Epithelial cell of proximal tubule (primary cell): ENCODE data around the gene LRMDA. TPM values are rescaled to one million over a fixed set of nuclear protein-coding genes. Genes with fewer than 3 reads are reported as not detected.

Experiments
- DNase-seq: peaks from one replicate; pipeline ENCODE4 v3.0.0-alpha.2; 2011; ENCODE audit warnings: low read depth
- H3K4me3 ChIP-seq: 2 replicates; pipeline ENCODE4 v1.5.1; 2011; ENCODE audit warnings: low read depth, mild to moderate bottlenecking, low read length
- total RNA-seq: library from RNA; depleted of rRNA; stranded (reverse); fragments of >200 nt; gene quantifications from 2 replicates; pipeline ENCODE4 v1.2.3, GENCODE V29; 2015
- TF ChIP-seq, protein P1 (sequence below): conservative IDR thresholded peaks from 2 replicates; pipeline ENCODE4 v1.5.1; 2012; ENCODE audit warnings: low read depth, mild to moderate bottlenecking, low read length

The LRMDA gene
- total RNA-seq, 1 donor from 2014 or later: 0.75 TPM

DNA sequence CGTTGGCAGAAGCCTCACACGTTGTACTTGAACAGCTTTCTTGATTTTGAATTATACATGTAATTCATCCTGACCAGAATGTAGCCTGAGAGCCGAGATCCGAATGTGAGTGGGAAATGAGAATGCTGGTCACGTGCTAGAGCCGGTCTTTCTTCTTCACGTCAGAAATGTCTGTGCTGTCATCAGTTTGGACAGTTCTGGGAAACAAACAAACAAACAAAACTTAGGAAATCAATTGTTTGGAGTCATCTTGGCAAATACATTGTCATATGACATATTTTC lies 729.8 kb downstream of the LRMDA start:
- TF ChIP-seq, protein P1, sequence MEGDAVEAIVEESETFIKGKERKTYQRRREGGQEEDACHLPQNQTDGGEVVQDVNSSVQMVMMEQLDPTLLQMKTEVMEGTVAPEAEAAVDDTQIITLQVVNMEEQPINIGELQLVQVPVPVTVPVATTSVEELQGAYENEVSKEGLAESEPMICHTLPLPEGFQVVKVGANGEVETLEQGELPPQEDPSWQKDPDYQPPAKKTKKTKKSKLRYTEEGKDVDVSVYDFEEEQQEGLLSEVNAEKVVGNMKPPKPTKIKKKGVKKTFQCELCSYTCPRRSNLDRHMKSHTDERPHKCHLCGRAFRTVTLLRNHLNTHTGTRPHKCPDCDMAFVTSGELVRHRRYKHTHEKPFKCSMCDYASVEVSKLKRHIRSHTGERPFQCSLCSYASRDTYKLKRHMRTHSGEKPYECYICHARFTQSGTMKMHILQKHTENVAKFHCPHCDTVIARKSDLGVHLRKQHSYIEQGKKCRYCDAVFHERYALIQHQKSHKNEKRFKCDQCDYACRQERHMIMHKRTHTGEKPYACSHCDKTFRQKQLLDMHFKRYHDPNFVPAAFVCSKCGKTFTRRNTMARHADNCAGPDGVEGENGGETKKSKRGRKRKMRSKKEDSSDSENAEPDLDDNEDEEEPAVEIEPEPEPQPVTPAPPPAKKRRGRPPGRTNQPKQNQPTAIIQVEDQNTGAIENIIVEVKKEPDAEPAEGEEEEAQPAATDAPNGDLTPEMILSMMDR: no peak
- H3K4me3 ChIP-seq: no peak overlapping the region
- no peak for DNase-seq

DNA sequence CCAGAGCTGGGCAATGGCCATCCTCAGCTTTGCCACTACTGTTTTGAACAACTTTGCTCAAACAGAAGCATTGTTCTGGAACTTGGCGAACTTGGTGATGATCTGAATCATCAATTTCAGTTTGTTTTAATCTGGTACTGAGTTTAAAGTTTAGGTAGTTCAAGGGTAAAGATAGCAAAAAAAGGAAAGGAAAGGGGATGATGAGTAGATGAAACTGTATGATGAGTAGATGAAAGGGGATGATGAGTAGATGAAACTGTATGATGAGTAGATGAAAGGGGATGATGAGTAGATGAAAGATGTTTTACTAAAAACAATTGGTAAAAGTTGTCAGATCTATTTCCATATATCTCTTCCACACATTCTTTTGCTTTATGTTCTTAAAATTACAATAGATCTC lies 737.0 kb downstream of the LRMDA start:
- no peak overlapping the region for H3K4me3 ChIP-seq
- DNase-seq: no peak
- TF ChIP-seq, protein P1: no peak

GRCh38 chr10:76169246-76169645 lies 737.8 kb downstream of the LRMDA start:
- H3K4me3 ChIP-seq: no peak overlapping the region
- no peak for DNase-seq
- TF ChIP-seq, protein P1: no peak

GRCh38 chr10:76172020-76172419 lies 740.6 kb downstream of the LRMDA start:
- TF ChIP-seq, protein P1: no peak
- H3K4me3 ChIP-seq: no peak overlapping the region
- no peak for DNase-seq

DNA sequence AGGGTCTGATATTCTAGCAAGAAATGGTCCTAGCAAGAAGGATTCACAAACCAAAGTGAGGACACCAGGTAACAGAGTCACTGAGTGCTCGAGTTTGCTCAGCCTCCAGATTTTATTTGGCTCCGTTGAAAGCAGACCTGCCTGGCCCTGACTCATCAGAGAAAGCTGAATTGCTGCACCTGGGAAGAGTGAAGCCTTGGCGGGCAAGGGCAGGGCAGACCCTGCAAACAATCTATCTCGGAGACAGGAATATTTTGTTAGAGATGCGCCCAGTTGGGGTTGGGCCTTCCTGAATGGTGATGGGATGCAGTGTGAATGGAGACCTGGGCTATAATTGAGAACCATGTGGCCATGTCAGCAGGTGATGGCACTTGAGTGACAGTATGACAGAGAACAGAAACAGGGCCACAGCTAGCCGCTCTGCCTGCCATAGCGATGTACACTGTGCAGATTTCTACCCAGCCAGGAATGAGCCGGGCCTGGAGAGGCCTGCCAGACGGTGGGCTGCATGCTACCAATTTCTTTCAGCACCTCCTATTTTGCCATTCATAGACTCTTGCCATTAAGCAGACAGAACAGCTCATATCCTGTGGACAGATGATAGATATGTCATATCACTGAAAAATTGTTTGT lies 744.2 kb downstream of the LRMDA start:
- no peak overlapping the region for H3K4me3 ChIP-seq
- no peak for DNase-seq
- TF ChIP-seq, protein P1: no peak

GRCh38 chr10:76176166-76176550 lies 744.7 kb downstream of the LRMDA start:
- H3K4me3 ChIP-seq: no peak overlapping the region
- TF ChIP-seq, protein P1: no peak
- DNase-seq: no peak

- TF ChIP-seq, protein P1: no peak
- no peak overlapping the region for H3K4me3 ChIP-seq
- DNase-seq: no peak
These were observed 746.5 kb downstream of the LRMDA start for GRCh38 chr10:76177936-76178335.
